GM19023 (cell line): ENCODE measurements around the gene FAM3D.

Source experiments
- ATAC-seq: cut with Tn5 transposase; IDR thresholded peaks from one replicate; pipeline ENCODE4 v1.9.1; 2021; ENCODE audit warnings: mild to moderate bottlenecking, moderate library complexity; ENCODE audit not compliant: unreplicated experiment

The FAM3D gene

DNA sequence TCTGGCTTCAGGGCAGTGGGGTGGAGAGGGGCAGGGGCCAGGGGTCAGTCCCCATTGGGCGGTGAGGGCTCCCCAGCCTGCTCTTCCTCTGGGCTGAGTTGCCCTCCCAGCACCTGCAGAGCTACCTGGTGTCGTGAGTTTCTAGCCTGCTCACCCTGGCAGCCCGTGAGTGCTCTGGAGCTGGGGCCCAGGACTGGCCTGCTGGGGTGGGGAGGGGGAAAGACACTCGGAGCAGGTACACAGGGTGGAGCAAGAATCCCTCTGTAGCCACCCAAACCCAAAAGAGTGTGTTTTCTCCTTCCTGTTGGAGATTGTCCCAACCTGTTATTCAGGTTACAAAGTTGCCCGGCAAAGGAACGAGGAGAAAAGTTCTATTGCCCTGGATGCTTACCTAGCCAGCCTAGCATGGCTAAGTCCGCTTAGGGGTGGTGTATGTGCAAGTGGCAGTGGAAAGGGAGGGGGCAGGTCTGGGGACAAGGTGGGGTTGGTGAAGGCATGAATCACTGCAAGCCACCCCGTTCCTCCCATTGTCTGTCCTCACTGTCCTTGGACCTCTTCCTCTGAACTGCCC is 8.9 kb downstream of the FAM3D start:
- ATAC-seq: no peak

DNA sequence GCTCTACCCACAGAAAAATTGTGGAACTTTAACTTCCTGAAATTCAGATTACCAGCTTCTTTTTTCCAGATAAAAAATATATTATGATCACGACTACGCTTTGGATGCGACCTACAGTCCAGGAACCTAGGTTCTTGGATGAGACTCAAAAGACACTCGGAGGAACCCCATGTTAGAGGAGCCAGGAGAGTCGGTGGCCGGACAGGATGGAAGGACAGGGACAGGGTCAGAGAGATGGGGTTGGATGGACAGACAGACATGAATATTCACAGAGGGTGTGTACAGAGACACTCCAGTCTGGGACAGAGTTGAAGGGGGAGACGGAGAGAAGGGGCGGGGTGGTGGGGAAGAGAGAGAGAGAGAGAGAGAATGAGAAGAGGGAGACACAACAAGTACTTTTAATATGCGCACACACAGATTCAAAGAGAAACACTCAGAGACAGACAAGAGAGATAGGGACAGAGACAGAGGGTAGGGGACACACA is 9.5 kb downstream of the FAM3D start:
- no peak for ATAC-seq

GRCh38 chr3:58656631-58657030 is 9.9 kb downstream of the FAM3D start:
- ATAC-seq: no peak

DNA sequence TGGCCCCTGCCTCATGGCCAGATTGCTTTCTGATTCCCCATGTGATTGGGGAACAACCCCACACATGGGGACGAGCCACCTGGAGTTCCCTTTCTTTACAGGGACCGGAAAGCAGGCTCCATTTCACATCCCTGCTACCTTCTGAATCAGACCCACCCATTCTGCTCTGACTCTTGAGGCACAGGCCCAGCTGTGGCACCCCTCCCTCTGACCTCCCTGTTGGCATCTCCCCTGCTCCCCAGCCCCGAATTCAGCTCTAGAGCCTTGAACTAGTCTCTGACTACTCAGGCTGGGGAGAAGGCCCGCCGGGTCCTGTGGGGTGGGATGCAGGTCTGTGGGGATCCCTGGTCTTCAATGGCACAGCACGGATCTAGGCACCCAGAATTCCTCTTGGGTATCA is 12.1 kb downstream of the FAM3D start:
- ATAC-seq: no peak

- ATAC-seq: no peak
Measured at GRCh38 chr3:58652624-58653023, 13.9 kb downstream of the FAM3D start.

- no peak for ATAC-seq
Measured at GRCh38 chr3:58651276-58651675, 15.3 kb downstream of the FAM3D start.

GRCh38 chr3:58647381-58648141 is 19.0 kb downstream of the FAM3D start:
- no peak for ATAC-seq

- no peak for ATAC-seq
Measured at GRCh38 chr3:58646503-58646902, 20.1 kb downstream of the FAM3D start.

DNA sequence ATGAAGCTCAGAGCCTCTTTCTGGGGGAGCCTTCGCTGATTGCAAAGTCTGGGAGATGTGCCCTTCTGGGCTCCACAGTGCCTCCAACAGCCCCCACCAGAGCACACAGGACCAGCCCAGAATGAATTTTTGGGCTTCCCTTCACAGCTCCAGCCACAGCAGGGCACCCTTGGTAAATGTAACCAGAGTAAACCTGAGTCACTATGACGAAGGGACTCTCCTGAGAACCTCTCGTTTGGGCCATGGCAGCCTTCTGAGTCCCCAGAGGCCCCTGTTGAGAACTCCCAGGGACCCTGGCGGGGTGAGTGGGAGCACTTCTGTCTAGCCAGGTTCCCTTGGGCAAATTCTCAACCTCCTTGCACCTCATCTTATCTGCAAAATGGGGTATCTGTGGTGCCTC is 20.8 kb downstream of the FAM3D start:
- no peak for ATAC-seq

DNA sequence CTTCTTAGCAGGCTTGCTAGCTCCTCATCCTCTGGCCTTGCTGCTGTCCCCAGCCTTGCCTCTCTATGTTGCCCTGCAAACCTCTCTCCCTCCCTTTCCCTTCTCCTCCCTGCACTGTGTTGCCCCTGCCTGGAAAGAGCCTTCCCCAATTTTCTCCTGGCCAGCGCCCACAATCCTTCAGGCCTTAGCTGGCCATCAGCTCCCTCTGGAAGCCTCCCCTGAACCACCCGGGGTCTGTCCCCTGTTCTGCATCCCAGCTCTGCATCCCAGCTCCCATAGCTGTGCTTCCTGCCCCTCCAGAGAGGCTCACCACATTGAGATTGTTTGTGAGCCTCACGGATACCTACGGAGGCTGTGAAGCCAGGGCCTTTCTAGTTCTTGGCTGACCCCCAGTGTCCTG is 23.7 kb downstream of the FAM3D start:
- no peak for ATAC-seq

- peak; percentile 91 for ATAC-seq
Measured at GRCh38 chr3:58640700-58641372, 25.7 kb downstream of the FAM3D start.

- ATAC-seq: no peak
Measured at GRCh38 chr3:58639842-58640241, 26.7 kb downstream of the FAM3D start.

DNA sequence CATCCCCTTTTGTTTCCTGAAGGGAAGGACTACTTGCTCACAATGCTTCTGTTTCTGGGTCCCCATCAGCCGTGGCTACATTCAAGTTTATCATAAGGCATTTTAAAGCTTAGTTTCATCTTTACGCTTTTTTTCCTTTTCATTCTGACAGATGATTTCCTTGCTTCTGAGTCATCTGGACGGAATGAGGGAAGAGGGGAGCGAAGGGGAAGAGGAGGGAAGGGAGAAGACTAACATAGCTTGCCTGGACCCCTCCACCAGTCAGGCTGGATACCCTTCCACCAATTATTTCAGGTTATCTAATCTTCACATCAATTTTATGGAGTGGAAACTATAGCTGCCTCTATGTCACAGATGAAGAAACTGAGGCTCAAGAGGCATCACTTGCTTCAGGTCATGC is 27.6 kb downstream of the FAM3D start:
- ATAC-seq: no peak

DNA sequence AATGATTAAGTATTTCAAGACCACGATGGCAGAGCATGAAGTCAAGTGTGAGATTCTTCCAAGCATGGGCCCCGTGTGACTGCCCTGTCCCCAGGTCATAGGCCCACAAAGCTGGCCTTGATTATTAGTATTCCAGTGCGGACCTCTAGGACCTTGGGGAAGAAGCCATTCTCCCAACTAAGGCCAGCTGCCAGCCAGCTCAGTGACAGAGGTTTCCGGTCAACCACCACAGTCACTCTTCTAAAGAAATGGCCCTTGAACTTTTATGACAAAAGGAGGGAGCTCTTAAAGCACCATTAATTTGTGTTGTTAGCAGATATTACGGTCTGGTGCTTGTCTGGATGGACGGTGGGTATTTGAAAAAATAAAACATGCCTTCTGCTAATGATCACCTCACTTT is 28.0 kb downstream of the FAM3D start:
- no peak for ATAC-seq

GRCh38 chr3:58637509-58637908 is 29.1 kb downstream of the FAM3D start:
- no peak for ATAC-seq

DNA sequence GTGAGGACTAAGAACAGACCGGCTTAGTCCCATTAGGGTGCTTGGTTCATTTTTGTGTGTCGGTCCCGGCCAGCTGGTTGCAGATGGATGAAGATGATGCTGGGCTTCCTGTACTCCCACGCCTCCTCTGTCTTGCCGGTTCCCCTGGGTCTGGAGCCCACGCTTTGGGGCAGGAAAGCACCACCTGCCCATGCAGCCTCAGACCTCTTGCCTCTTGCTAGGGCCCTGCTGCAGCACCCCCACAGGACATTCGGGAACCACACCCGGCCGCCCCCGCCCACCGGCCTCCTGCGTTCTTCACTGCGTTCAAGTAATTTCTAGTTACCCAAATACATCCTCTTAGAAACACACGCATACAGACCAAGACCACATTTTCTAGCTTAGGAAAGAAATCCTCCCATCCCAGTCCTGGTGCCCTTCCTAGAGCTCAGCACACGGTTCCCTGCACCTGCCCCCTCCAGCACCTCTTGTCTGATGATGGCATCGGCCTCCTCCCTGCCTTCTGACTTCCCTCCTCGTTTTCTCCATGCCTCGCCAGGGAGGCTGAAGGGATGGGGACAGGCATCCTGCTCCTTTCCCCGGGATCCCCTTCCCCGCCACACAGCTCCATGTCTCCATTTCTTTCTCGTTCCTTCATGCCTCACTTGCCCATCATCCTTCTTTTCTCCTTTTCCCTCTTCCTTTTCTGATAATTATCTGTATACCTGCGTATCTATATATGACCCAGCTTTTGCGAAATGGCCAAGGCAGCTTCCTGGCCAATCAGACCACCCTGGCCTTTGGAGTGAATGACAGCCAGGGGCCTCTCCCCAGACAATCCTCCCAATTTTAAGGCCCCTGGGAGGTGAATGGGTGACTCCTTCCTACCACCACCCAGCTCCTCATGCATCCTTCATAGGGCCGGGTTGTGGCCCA is 30.9 kb downstream of the FAM3D start:
- ATAC-seq: no peak

DNA sequence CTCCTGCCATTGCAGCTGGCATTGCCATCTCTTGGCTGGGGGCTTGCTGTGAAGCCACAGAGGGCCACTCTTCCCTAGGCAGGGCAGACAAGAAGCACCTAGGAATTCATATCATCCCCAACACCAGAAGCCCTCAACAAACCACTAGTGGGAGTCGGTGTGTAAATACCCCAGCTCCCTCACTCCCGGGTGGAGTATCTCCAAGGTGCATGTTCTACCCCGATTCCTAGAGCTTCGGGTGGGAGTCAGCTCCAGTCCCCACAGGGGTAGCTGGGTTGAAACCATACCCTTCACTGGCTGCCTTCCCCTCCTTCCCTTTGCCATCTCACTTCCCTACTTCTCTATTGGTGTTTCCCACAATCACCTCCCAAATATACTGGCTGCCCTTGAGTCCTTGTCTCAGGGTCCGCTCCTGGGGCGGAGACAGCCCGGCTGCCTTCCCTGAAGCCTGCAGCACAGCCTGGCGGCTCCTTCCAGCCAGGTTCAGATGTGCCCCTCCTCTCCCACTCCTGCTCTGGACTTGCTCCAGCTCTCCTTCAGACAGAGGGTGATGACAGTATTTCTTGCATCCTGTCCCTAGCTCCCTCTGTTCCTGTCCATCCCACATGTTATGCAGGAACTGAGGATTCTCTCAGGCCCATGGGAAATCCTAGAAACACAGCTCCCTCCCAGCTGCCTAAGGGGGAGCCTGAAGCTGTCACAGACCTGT is 33.3 kb downstream of the FAM3D start:
- ATAC-seq: no peak

GRCh38 chr3:58631742-58632141 is 34.8 kb downstream of the FAM3D start:
- ATAC-seq: no peak

- no peak for ATAC-seq
Measured at GRCh38 chr3:58630710-58631092, 35.9 kb downstream of the FAM3D start.

DNA sequence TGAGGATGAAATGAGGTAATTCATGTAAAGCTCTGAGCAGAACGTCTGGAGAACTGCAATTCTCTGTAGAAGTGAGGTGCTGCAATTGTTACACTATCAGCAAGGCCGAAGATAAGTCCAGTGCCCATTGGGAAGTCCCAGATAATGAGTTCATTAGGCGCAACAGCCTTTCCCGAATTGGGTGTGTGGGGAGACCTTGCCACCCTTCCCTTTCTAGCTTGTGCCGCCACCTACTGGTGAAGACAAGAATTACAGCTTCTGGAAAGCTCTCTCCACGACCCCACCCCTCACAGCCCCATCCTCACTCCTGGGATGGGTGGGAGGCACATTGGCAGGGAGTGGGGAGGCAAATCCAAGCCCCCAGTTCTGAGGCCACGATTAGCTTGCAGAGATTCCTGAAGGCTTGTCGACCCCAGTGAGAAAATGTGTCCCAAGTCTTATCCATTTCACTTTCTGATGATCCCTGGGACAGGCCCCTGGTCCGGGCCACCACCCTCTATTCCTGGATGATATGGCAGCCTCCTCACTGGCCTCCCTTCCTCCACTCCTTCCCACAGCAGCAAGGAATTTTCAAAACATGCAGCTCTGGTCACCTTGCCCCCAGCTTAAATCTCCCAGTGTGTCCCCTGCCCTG is 36.4 kb downstream of the FAM3D start:
- ATAC-seq: no peak
